A549 (cell line): ENCODE measurements around the gene LPO. TPM values are rescaled to one million over a fixed set of nuclear protein-coding genes. Genes with fewer than 3 reads are reported as not detected.

Experiments used
- ATAC-seq, 2 experiments: fragments of 200-7000 bp in 1 of 2; fragments of >200 bp in 1 of 2; cut with Nextera tagmentation in 1 of 2; cut with Tn5 transposase in 1 of 2; 3 replicates each; pipeline versions ENCODE4 v1.8.0 to v1.9.1; 2018 to 2020; ENCODE audit warnings: mild to moderate bottlenecking in 1 of 2, moderate library complexity in 1 of 2
- CTCF ChIA-PET: fragments of 300-600 bp; sonication (Branson Sonifier 250); formaldehyde crosslinking; extraction: SDS; loops from one replicate; lab custom pipeline; 2021; ENCODE audit warnings: antibody characterized with exemption, inconsistent platforms; lab: Yijun Ruan, JAX
- POLR2A ChIA-PET: fragments of 350-600 bp; formaldehyde crosslinking; extraction: SDS; loops from one replicate; lab custom pipeline; 2021; ENCODE audit warnings: antibody characterized with exemption, inconsistent platforms; lab: Yijun Ruan, JAX
- DNase-seq, 2 experiments: peaks; one replicate each; pipeline versions ENCODE4 v3.0.0 to v3.0.0-alpha.2; 2011 to 2016; ENCODE audit warnings: low read depth in 1 of 2, low spot score in 1 of 2
- FAIRE-seq: peaks from 2 replicates; lab custom pipeline; 2011; peaks lifted over from hg19 to GRCh38; lab: Jason Lieb, UNC
- H3K27ac ChIP-seq, 2 experiments: fragments of >200 bp; sonication (Bioruptor Twin); formaldehyde crosslinking; 3 replicates each; pipeline ENCODE4 v1.5.1; 2016 to 2017
- H3K4me1 ChIP-seq: fragments of >200 bp; sonication (Bioruptor Twin); formaldehyde crosslinking; 3 replicates; pipeline ENCODE4 v1.6.1; 2016
- H3K4me2 ChIP-seq: fragments of >200 bp; sonication (Bioruptor Twin); formaldehyde crosslinking; 3 replicates; pipeline ENCODE4 v1.6.1; 2016
- H3K4me3 ChIP-seq: fragments of >200 bp; sonication (Bioruptor Twin); formaldehyde crosslinking; 3 replicates; pipeline ENCODE4 v1.5.1; 2016
- H3K9me3 ChIP-seq: fragments of >200 bp; sonication (Bioruptor Twin); formaldehyde crosslinking; 3 replicates; pipeline ENCODE4 v1.6.1; 2016
- BCL3 ChIP-seq: fragments of >200 bp; sonication (Bioruptor Twin); formaldehyde crosslinking; IDR thresholded peaks from 3 replicates; pipeline ENCODE4 v1.6.1; 2016
- CBX2 ChIP-seq: fragments of 200-600 bp; sonication (generic); IDR thresholded peaks from 2 replicates; pipeline ENCODE4 v1.6.1; 2016; ENCODE audit warnings: low read depth, mild to moderate bottlenecking, borderline replicate concordance
- CHD2 ChIP-seq: fragments of 150-350 bp; IDR thresholded peaks from 2 replicates; pipeline ENCODE4 v1.6.1; 2014; ENCODE audit warnings: low read length; ENCODE audit not compliant: partially characterized antibody
- EHF ChIP-seq: fragments of 250-450 bp; sonication (Bioruptor Pico); IDR thresholded peaks from 2 replicates; pipeline ENCODE4 v1.5.0; 2020; ENCODE audit warnings: mild to moderate bottlenecking
- ELK1 ChIP-seq: fragments of 150-350 bp; IDR thresholded peaks from 2 replicates; pipeline ENCODE4 v1.6.1; 2014; ENCODE audit warnings: low read depth, mild to moderate bottlenecking, low read length
- EP300 ChIP-seq, 2 experiments: fragments of >200 bp; sonication (Bioruptor Twin); formaldehyde crosslinking; IDR thresholded peaks; 2 replicates in 1 of 2; 3 replicates in 1 of 2; pipeline ENCODE4 v1.6.1; 2016 to 2017
- FOSB ChIP-seq: fragments of 250-450 bp; sonication (Bioruptor Pico); IDR thresholded peaks from 2 replicates; pipeline ENCODE4 v1.5.0; 2020; ENCODE audit warnings: mild to moderate bottlenecking, moderate library complexity
- HEYL ChIP-seq: fragments of 250-450 bp; sonication (Bioruptor Pico); IDR thresholded peaks from 2 replicates; pipeline ENCODE4 v1.8.0; 2021; ENCODE audit warnings: mild to moderate bottlenecking, moderate library complexity
- HMGXB4 ChIP-seq: fragments of 250-450 bp; sonication (Bioruptor Pico); IDR thresholded peaks from 2 replicates; pipeline ENCODE4 v1.5.0; 2021; ENCODE audit warnings: mild to moderate bottlenecking, moderate library complexity, borderline replicate concordance
- JUNB ChIP-seq: fragments of >200 bp; sonication (Bioruptor Twin); formaldehyde crosslinking; IDR thresholded peaks from 2 replicates; pipeline ENCODE4 v1.6.1; 2016
- KDM5A ChIP-seq: fragments of 200-600 bp; sonication (generic); IDR thresholded peaks from 2 replicates; pipeline ENCODE4 v1.6.1; 2016; ENCODE audit warnings: antibody characterized with exemption, mild to moderate bottlenecking
- MAFK ChIP-seq: fragments of 450-650 bp; IDR thresholded peaks from 2 replicates; pipeline ENCODE4 v1.6.1; 2014; ENCODE audit not compliant: partially characterized antibody
- NFE2L2 ChIP-seq: fragments of 150-350 bp; conservative IDR thresholded peaks from 2 replicates; pipeline ENCODE4 v1.6.1; 2014; ENCODE audit warnings: low read length
- PHF8 ChIP-seq: fragments of 200-600 bp; sonication (generic); IDR thresholded peaks from 2 replicates; pipeline ENCODE4 v1.6.1; 2016; ENCODE audit warnings: low read depth, mild to moderate bottlenecking, antibody characterized with exemption, moderate library complexity, borderline replicate concordance
- POLR2A ChIP-seq: IDR thresholded peaks from 2 replicates; pipeline ENCODE4 v1.6.1; 2012; ENCODE audit warnings: mild to moderate bottlenecking, low read length
- RCOR1 ChIP-seq: fragments of 150-350 bp; IDR thresholded peaks from 2 replicates; pipeline ENCODE4 v1.6.1; 2014; ENCODE audit warnings: antibody characterized with exemption, low read length, low read depth
- RFX5 ChIP-seq: fragments of 450-650 bp; IDR thresholded peaks from 2 replicates; pipeline ENCODE4 v1.7.1; 2014; ENCODE audit warnings: antibody characterized with exemption, mild to moderate bottlenecking, moderate library complexity
- RNF2 ChIP-seq: fragments of 200-600 bp; sonication (generic); IDR thresholded peaks from 2 replicates; pipeline ENCODE4 v1.6.1; 2016; ENCODE audit warnings: low read depth, mild to moderate bottlenecking, antibody characterized with exemption, moderate library complexity, borderline replicate concordance
- ZC3H11A ChIP-seq: fragments of 450-650 bp; IDR thresholded peaks from 2 replicates; pipeline ENCODE4 v1.6.1; 2014; ENCODE audit warnings: antibody characterized with exemption, mild to moderate bottlenecking
- ZNF302 ChIP-seq: fragments of 250-450 bp; sonication (Bioruptor Pico); IDR thresholded peaks from 2 replicates; pipeline ENCODE4 v1.9.0; 2021; ENCODE audit warnings: inconsistent platforms, mild to moderate bottlenecking, moderate library complexity
- ZSCAN20 ChIP-seq: fragments of 250-450 bp; sonication (Bioruptor Pico); IDR thresholded peaks from 2 replicates; pipeline ENCODE4 v1.8.0; 2022; ENCODE audit warnings: mild to moderate bottlenecking, moderate library complexity
- WGBS: methylation state at CpG from one replicate; pipeline ENCODE4 v1.1.6; 2017; ENCODE audit errors: missing lambda C conversion rate; 5-methylcytosine and 5-hydroxymethylcytosine counted together
- polyA plus RNA-seq, 4 experiments: library from polyadenylated mRNA; depleted of rRNA in 3 of 4; stranded (reverse); fragments of >200 nt; fragmentation: RNase III in 1 of 4; extraction: RNeasy Plus Mini Kit Qiagen cat#74134 plus additional on column Dnase treatment in 1 of 4; gene quantifications; 2 replicates in 3 of 4; 3 replicates in 1 of 4; pipeline ENCODE4 v1.2.3, GENCODE V29; 2011 to 2017
- TF ChIP-seq, protein P1 (sequence below): fragments of >200 bp; sonication (Bioruptor Twin); formaldehyde crosslinking; IDR thresholded peaks from 3 replicates; pipeline ENCODE4 v1.5.1; 2016
- TF ChIP-seq, protein P2 (sequence below): fragments of 450-650 bp; IDR thresholded peaks from 2 replicates; pipeline ENCODE4 v1.6.1; 2014; ENCODE audit warnings: antibody characterized with exemption
- TF ChIP-seq, protein P3 (sequence below): IDR thresholded peaks from 2 replicates; pipeline ENCODE4 v1.6.1; 2012

The LPO gene
- polyA plus RNA-seq, 2 of the 4 experiments (the other 2 are of a cell fraction), result not detected

GRCh38 chr17:58279736-58280479 is 41.5 kb downstream of the LPO start (continued):
- TF ChIP-seq POLR2A, result no peak
- TF ChIP-seq HMGXB4 (CRISPR knock-in tag), result no peak
- no peak for TF ChIP-seq RCOR1
- no peak for TF ChIP-seq EHF
- TF ChIP-seq ZSCAN20 (CRISPR knock-in tag), result no peak
- no peak for TF ChIP-seq CHD2
- no peak for TF ChIP-seq EP300 (IDR thresholded peaks at IDR 0.05)
- no peak for TF ChIP-seq CBX2

DNA sequence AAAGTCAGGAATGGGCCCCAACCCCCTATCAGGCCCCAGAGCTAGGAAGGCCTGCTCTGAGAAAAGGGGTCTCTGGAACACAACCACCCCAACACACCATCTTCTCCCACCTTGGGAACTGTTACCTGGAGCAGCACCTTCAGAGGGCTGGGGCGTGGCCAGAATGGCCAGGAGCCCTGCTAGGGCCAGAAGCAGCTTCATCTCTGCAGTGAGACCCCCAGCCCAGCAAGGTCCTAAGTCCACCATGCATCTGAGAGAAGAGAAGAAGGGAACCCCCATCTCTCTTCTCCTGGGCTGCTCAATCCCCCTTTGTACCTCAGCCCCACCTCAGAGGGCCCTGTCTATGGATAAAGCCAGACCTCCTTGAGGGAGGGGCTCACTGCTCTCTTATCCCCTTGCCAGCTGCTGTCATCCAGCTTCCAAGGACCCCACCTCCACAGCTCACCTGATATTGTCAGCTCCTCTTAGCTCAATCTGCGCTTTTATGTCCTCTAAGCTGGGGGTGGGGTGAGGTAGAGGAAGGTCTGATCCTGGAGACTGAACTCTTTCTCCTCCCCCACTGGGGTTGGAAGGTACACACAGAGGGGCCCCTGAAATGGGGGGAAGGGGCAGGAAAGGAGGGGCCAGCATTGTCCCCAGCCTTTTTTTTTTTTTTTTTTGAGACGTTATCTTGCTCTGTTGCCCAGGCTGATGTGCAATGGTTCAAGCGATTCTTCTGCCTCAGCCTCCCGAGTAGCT is 42.3 kb downstream of the LPO start, which contains the start of gene MPO:
TSS of gene MPO (minus strand) at position 456 of the 738 bp plus-strand sequence. CDS start at position 279, 177 bp downstream.
- ChIA-PET CTCF (interaction anchor here (1.0 to 3.0 kb wide), 6 partner anchors 8 to 168 kb away, joined by 3 to 10 read pairs (median 5); no protein-coding TSS in a partner anchor), POLR2A (no interaction called here)
- no peaks in the 10 kb centered on the region for H3K4me1 ChIP-seq
- no peak within 1 kb of the TSS for H3K27ac ChIP-seq
- H3K4me2 ChIP-seq, result no peak within 1 kb of the TSS
- no peaks in the 10 kb centered on the region for H3K9me3 ChIP-seq
- no peak for ATAC-seq
- TF ChIP-seq ZSCAN20 (CRISPR knock-in tag) (no peak), MAFK (no peak), ELK1 (no peak)
- TF ChIP-seq, protein P1, sequence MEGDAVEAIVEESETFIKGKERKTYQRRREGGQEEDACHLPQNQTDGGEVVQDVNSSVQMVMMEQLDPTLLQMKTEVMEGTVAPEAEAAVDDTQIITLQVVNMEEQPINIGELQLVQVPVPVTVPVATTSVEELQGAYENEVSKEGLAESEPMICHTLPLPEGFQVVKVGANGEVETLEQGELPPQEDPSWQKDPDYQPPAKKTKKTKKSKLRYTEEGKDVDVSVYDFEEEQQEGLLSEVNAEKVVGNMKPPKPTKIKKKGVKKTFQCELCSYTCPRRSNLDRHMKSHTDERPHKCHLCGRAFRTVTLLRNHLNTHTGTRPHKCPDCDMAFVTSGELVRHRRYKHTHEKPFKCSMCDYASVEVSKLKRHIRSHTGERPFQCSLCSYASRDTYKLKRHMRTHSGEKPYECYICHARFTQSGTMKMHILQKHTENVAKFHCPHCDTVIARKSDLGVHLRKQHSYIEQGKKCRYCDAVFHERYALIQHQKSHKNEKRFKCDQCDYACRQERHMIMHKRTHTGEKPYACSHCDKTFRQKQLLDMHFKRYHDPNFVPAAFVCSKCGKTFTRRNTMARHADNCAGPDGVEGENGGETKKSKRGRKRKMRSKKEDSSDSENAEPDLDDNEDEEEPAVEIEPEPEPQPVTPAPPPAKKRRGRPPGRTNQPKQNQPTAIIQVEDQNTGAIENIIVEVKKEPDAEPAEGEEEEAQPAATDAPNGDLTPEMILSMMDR, result no peak
- FAIRE-seq, result no peak
- H3K4me3 ChIP-seq, result no peak within 1 kb of the TSS
- DNase-seq, result no peak
- 57% methylated on average over 5 of the region's 5 CpGs for WGBS

DNA sequence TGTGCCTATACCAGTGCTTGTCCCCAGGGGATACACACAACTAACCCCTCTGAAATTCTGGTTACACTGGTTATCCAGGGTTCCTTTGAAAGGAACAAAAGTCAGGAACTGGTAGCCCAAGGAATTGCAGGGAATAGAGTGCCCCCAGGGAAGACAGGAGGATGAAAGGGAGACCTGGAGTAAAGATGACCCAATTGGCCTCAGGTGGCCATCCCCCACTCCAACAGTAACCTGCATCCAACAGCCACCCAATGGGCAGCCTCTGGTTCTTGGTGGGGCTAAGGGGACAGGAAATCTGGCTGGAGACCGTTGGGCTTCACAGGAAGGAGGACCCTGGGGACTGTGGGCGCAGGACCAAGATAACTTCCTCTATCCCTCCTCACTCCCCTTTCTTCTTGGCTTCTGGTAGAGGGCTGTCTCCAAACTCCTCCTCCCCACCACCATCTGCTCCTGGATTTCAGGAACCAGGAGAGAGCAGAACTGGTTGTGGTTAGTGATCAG is 43.2 kb downstream of the LPO start:
- FAIRE-seq (no peak), ATAC-seq (no peak), DNase-seq (no peak)
- no peaks in the 10 kb centered on the region for H3K4me1 ChIP-seq
- no peak overlapping the region for H3K4me3 ChIP-seq
- H3K4me2 ChIP-seq, result no peak overlapping the region
- ChIA-PET CTCF (interaction anchor here (0.5 to 3.0 kb wide), 5 partner anchors 10 to 167 kb away, joined by 3 to 10 read pairs (median 4); no protein-coding TSS in a partner anchor), POLR2A (no interaction called here)
- 38% methylated on average over 2 of the region's 2 CpGs for WGBS
- no peak overlapping the region for H3K27ac ChIP-seq
- H3K9me3 ChIP-seq, result no peaks in the 10 kb centered on the region
- TF ChIP-seq NFE2L2 (no peak), FOSB (no peak), KDM5A (no peak), JUNB (no peak), MAFK (no peak), RNF2 (no peak), BCL3 (no peak), ZNF302 (CRISPR knock-in tag) (no peak), RFX5 (no peak), PHF8 (no peak), HEYL (CRISPR knock-in tag) (no peak), HMGXB4 (CRISPR knock-in tag) (no peak), ZC3H11A (no peak)
- TF ChIP-seq, protein P2, sequence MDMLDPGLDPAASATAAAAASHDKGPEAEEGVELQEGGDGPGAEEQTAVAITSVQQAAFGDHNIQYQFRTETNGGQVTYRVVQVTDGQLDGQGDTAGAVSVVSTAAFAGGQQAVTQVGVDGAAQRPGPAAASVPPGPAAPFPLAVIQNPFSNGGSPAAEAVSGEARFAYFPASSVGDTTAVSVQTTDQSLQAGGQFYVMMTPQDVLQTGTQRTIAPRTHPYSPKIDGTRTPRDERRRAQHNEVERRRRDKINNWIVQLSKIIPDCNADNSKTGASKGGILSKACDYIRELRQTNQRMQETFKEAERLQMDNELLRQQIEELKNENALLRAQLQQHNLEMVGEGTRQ, result no peak
- TF ChIP-seq, protein P3, sequence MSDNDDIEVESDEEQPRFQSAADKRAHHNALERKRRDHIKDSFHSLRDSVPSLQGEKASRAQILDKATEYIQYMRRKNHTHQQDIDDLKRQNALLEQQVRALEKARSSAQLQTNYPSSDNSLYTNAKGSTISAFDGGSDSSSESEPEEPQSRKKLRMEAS, result no peak
